H1 (cell line): ENCODE results near the gene TOP1. TPM values are rescaled to one million over a fixed set of nuclear protein-coding genes. Genes with fewer than 3 reads are reported as not detected.

Experiments
- ASH2L ChIP-seq: fragments of 200-600, 300-600 bp; sonication (generic); IDR thresholded peaks from one replicate; pipeline ENCODE4 v1.7.1; 2017; ENCODE audit warnings: low read length
- EP300 ChIP-seq, 2 experiments: IDR thresholded peaks; 1 replicate in 1 of 2; 2 replicates in 1 of 2; pipeline ENCODE4 v1.6.1; 2011 to 2012; ENCODE audit warnings: low read depth in 2 of 2, low read length in 2 of 2, mild to moderate bottlenecking in 2 of 2, borderline replicate concordance in 1 of 2, inconsistent platforms in 1 of 2, moderate library complexity in 1 of 2
- EZH2 ChIP-seq: fragments of 200-600 bp; sonication (generic); IDR thresholded peaks from 2 replicates; pipeline ENCODE4 v1.7.1; 2012; ENCODE audit warnings: low read depth, mild to moderate bottlenecking, moderate library complexity, low read length, inconsistent platforms; ENCODE audit not compliant: severe bottlenecking
- GTF2F1 ChIP-seq: IDR thresholded peaks from 2 replicates; pipeline ENCODE4 v1.6.1; 2012; ENCODE audit warnings: low read depth, low read length, improper control_type of control experiment, borderline replicate concordance
- TAF7 ChIP-seq: optimal IDR thresholded peaks from 2 replicates; pipeline ENCODE3; 2011; ENCODE audit warnings: low read depth, mild to moderate bottlenecking, inconsistent platforms, low read length, moderate library complexity, borderline replicate concordance
- polyA plus RNA-seq, 7 experiments: library from polyadenylated mRNA; depleted of rRNA in 3 of 7; stranded (reverse) in 5 of 7; unstranded in 2 of 7; fragments of >200 nt in 5 of 7; fragments of 200-250 nt in 2 of 7; gene quantifications; 1 replicate in 5 of 7; 2 replicates in 1 of 7; 4 replicates in 1 of 7; pipeline versions ENCODE4 v1.2.1 to v1.2.3, GENCODE V29; 2011 to 2013; ENCODE audit warnings: missing spikeins in 2 of 7, mixed read lengths in 2 of 7
- total RNA-seq: library from RNA; stranded (reverse); fragmentation: NEBNext Ultra II Directional; extraction: Animal tissue kit (Norgen Biotek cat#: 25700); gene quantifications from 2 replicates; pipeline ENCODE4 v1.2.1, GENCODE V29; 2021
- TF ChIP-seq, protein P1 (sequence below): IDR thresholded peaks from 2 replicates; pipeline ENCODE4 v1.6.1; 2012; ENCODE audit warnings: inconsistent platforms

Gene TOP1
- total and polyA plus RNA-seq, 2 of the 8 experiments (the other 6 are each of a cell fraction or from before 2014, with no cell fraction given), result 7.4 to 108 TPM

GRCh38 chr20:41050361-41051008 lies 21.9 kb downstream of the TOP1 start (continued):
- TF ChIP-seq TAF7 (no peak), GTF2F1 (no peak), ASH2L (no peak), EP300 (IDR thresholded peaks at IDR 0.05; ENCODE audit: borderline replicate concordance in 1 of 2, low read depth in 2 of 2, low read length in 2 of 2) (no peak), EZH2 (no peak)
- TF ChIP-seq, protein P1, sequence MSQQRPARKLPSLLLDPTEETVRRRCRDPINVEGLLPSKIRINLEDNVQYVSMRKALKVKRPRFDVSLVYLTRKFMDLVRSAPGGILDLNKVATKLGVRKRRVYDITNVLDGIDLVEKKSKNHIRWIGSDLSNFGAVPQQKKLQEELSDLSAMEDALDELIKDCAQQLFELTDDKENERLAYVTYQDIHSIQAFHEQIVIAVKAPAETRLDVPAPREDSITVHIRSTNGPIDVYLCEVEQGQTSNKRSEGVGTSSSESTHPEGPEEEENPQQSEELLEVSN, result no peak
